ENCODE data around the gene PDCD1LG2.

The PDCD1LG2 gene

GRCh38 chr9:5608298-5609225, 98.2 kb downstream of the PDCD1LG2 start:
- no peak for DNase-seq (ENCODE audit: low read depth)
- no peak for TF ChIP-seq CTCF (IDR thresholded peaks at IDR 0.05; ENCODE audit: insufficient read depth, low read depth, low read length, missing control alignments)
- no peak overlapping the region for H3K4me3 ChIP-seq (ENCODE audit: low read length)

GRCh38 chr9:5609226-5609596, 98.9 kb downstream of the PDCD1LG2 start:
- TF ChIP-seq CTCF (IDR thresholded peaks at IDR 0.05; ENCODE audit: insufficient read depth, low read depth, low read length, missing control alignments), result no peak
- H3K4me3 ChIP-seq (ENCODE audit: low read length), result no peak overlapping the region
- DNase-seq (ENCODE audit: low read depth), result no peak

- no peak overlapping the region for H3K4me3 ChIP-seq (ENCODE audit: low read length)
- no peak for DNase-seq (ENCODE audit: low read depth)
- no peak for TF ChIP-seq CTCF (IDR thresholded peaks at IDR 0.05; ENCODE audit: insufficient read depth, low read depth, low read length, missing control alignments)
These were observed 100.2 kb downstream of the PDCD1LG2 start for GRCh38 chr9:5610491-5610890.

- TF ChIP-seq CTCF (IDR thresholded peaks at IDR 0.05; ENCODE audit: insufficient read depth, low read depth, low read length, missing control alignments), result no peak
- no peak for DNase-seq (ENCODE audit: low read depth)
- H3K4me3 ChIP-seq (ENCODE audit: low read length), result no peak overlapping the region
These were observed 101.2 kb downstream of the PDCD1LG2 start for GRCh38 chr9:5611321-5612184.

GRCh38 chr9:5612185-5612530, 101.8 kb downstream of the PDCD1LG2 start:
- DNase-seq (ENCODE audit: low read depth), result no peak
- no peak overlapping the region for H3K4me3 ChIP-seq (ENCODE audit: low read length)
- TF ChIP-seq CTCF (IDR thresholded peaks at IDR 0.05; ENCODE audit: insufficient read depth, low read depth, low read length, missing control alignments), result no peak

- no peak for TF ChIP-seq CTCF (IDR thresholded peaks at IDR 0.05; ENCODE audit: insufficient read depth, low read depth, low read length, missing control alignments)
- no peak for DNase-seq (ENCODE audit: low read depth)
These were observed 103.9 kb downstream of the PDCD1LG2 start for GRCh38 chr9:5614192-5614591.

More at GRCh38 chr9:5614192-5614591, 103.9 kb downstream of the PDCD1LG2 start:
- H3K4me3 ChIP-seq (ENCODE audit: low read length), result no peak overlapping the region

All from epithelial cell of esophagus (primary cell).